ENCODE data around the gene CLCA1. TPM values are rescaled to one million over a fixed set of nuclear protein-coding genes. Genes with fewer than 3 reads are reported as not detected.

Gene CLCA1
- total RNA-seq, 2 experiments from 2014 or later, result not detected

- CTCF ChIA-PET, result no interaction called here
- Histone ChIP-seq H3K36me3 (ENCODE audit: insufficient read depth, low read length) (no peaks in the 10 kb centered on the region), H3K9me3 (ENCODE audit: control insufficient read depth in 1 of 2, insufficient read depth in 1 of 2, low read length in 2 of 2) (no peaks in the 10 kb centered on the region), H3K4me3 (ENCODE audit: low read length) (no peak overlapping the region), H3K27ac (ENCODE audit: low read depth in 1 of 2, low read length in 2 of 2) (no peak overlapping the region), H3K4me1 (ENCODE audit: insufficient read depth, low read length) (no peaks in the 10 kb centered on the region), H3K27me3 (ENCODE audit: control insufficient read depth in 1 of 2, insufficient read depth in 2 of 2, low read length in 2 of 2) (no peaks in the 10 kb centered on the region)
- Mint-ChIP-seq H3K4me3 (no peak overlapping the region), H3K27ac (no peak overlapping the region), H3K4me1 (ENCODE audit: low read depth) (no peaks in the 10 kb centered on the region), H3K36me3 (ENCODE audit: low read depth) (no peaks in the 10 kb centered on the region), H3K9me3 (no peaks in the 10 kb centered on the region), H3K27me3 (peaks cover 2% of the 10 kb centered on the region)
- intact Hi-C loops (cut with DNase I, micrococcal nuclease), result no loop called here
- POLR2A ChIA-PET, result interaction anchor here (0.7 kb wide), 1 partner anchor 123 kb away, joined by 4 read pairs; no protein-coding TSS in a partner anchor
- TF ChIP-seq CTCF (IDR thresholded peaks at IDR 0.05), result no peak
- ATAC-seq (ENCODE audit: poor library complexity), result no peak
- DNase-seq, result no peak
These were observed 22.6 kb downstream of the CLCA1 start for GRCh38 chr1:86491171-86491950.

GRCh38 chr1:86498281-86498680, 29.6 kb downstream of the CLCA1 start:
- H3K4me1 Mint-ChIP-seq (ENCODE audit: low read depth), result peaks cover 11% of the 10 kb centered on the region
- no peaks in the 10 kb centered on the region for H3K4me1 ChIP-seq (ENCODE audit: insufficient read depth, low read length)
- H3K27ac Mint-ChIP-seq, result no peak overlapping the region
- no peak overlapping the region for H3K4me3 ChIP-seq (ENCODE audit: low read length)
- intact Hi-C loops (cut with DNase I, micrococcal nuclease), result loop anchor here in 1 of 2 experiments (5.0 kb wide), 1 partner anchor 584 kb away; no protein-coding TSS in a partner anchor
- H3K4me3 Mint-ChIP-seq, result no peak overlapping the region
- H3K27ac ChIP-seq (ENCODE audit: low read depth in 1 of 2, low read length in 2 of 2), result no peak overlapping the region
- no peaks in the 10 kb centered on the region for H3K36me3 ChIP-seq (ENCODE audit: insufficient read depth, low read length)
- ChIA-PET POLR2A (no interaction called here), CTCF (no interaction called here)
- no peaks in the 10 kb centered on the region for H3K9me3 Mint-ChIP-seq
- DNase-seq, result no peak
- peaks cover 19% of the 10 kb centered on the region for H3K27me3 Mint-ChIP-seq
- no peaks in the 10 kb centered on the region for H3K36me3 Mint-ChIP-seq (ENCODE audit: low read depth)
- TF ChIP-seq CTCF (IDR thresholded peaks at IDR 0.05), result no peak
- ATAC-seq (ENCODE audit: poor library complexity), result no peak
- peaks cover 0 to 3% of the 10 kb centered on the region in 2 experiments for H3K27me3 ChIP-seq (ENCODE audit: control insufficient read depth in 1 of 2, insufficient read depth in 2 of 2, low read length in 2 of 2)
- no peaks in the 10 kb centered on the region for H3K9me3 ChIP-seq (ENCODE audit: control insufficient read depth in 1 of 2, insufficient read depth in 1 of 2, low read length in 2 of 2)

- ChIA-PET POLR2A (interaction anchor here (1.1 kb wide), 1 partner anchor 104 kb away, joined by 5 read pairs; the partner anchor contains the start of gene ODF2L), CTCF (interaction anchor here (0.7 to 1.3 kb wide), 8 partner anchors 25 to 583 kb away, joined by 3 to 4 read pairs (median 3); partner anchors contain the start of gene ODF2L)
- peak; percentile 61 for ATAC-seq (ENCODE audit: poor library complexity)
- DNase-seq, result peak in 3 of 14 experiments; percentile 55 to 79 (median 57)
- Histone ChIP-seq H3K27ac (ENCODE audit: low read depth in 1 of 2, low read length in 2 of 2) (no peak overlapping the region), H3K36me3 (ENCODE audit: insufficient read depth, low read length) (no peaks in the 10 kb centered on the region), H3K9me3 (ENCODE audit: control insufficient read depth in 1 of 2, insufficient read depth in 1 of 2, low read length in 2 of 2) (no peaks in the 10 kb centered on the region), H3K27me3 (ENCODE audit: control insufficient read depth in 1 of 2, insufficient read depth in 2 of 2, low read length in 2 of 2) (peaks cover 0 to 3% of the 10 kb centered on the region in 2 experiments), H3K4me1 (ENCODE audit: insufficient read depth, low read length) (peaks cover 7% of the 10 kb centered on the region), H3K4me3 (ENCODE audit: low read length) (no peak overlapping the region)
- Mint-ChIP-seq H3K9me3 (no peaks in the 10 kb centered on the region), H3K27ac (no peak overlapping the region), H3K27me3 (peaks cover 23% of the 10 kb centered on the region), H3K36me3 (ENCODE audit: low read depth) (no peaks in the 10 kb centered on the region), H3K4me3 (no peak overlapping the region), H3K4me1 (ENCODE audit: low read depth) (peaks cover 17% of the 10 kb centered on the region)
- intact Hi-C loops (cut with DNase I, micrococcal nuclease), result loop anchor here (2.0 to 10.0 kb wide), 5 partner anchors 78 to 582 kb away; partner anchors contain the start of genes CLCA2 (in 1 of the 2) and SH3GLB1 (in 1 of the 2)
- TF ChIP-seq CTCF (IDR thresholded peaks at IDR 0.05), result peak; percentile 100
These were observed 31.4 kb downstream of the CLCA1 start for GRCh38 chr1:86499987-86500593.

All from CD4-positive, alpha-beta T cell (primary cell).